Tibial artery (tissue), 4 donors: ENCODE results near the gene KIAA0513.

ENCODE experiments used
- DNase-seq, 2 donors: peaks; one replicate each; pipeline ENCODE4 v3.0.0-alpha.2; 2019
- H3K27ac ChIP-seq, 2 donors: fragments of 200-600 bp; sonication (generic) in 1 of 2; 1 replicate in 1 of 2; 2 replicates in 1 of 2; pipeline ENCODE4 v1.5.1; 2018 to 2019; ENCODE audit warnings: mild to moderate bottlenecking in 1 of 2
- H3K27me3 ChIP-seq, 2 donors: fragments of 200-600 bp; sonication (generic) in 1 of 2; one replicate each; pipeline versions ENCODE4 v1.5.1 to v1.6.0; 2016 to 2019
- H3K36me3 ChIP-seq, 3 donors: fragments of 200-600 bp; sonication (generic) in 2 of 3; one replicate each; pipeline ENCODE4 v1.5.1; 2016 to 2019; ENCODE audit warnings: mild to moderate bottlenecking in 2 of 3
- H3K4me1 ChIP-seq, 4 donors: fragments of 200-600 bp; sonication (generic) in 2 of 4; 1 replicate in 3 of 4; 2 replicates in 1 of 4; pipeline ENCODE4 v1.5.1; 2016 to 2019
- H3K4me3 ChIP-seq, 2 donors: fragments of 200-600 bp; sonication (generic) in 1 of 2; 1 replicate in 1 of 2; 2 replicates in 1 of 2; pipeline ENCODE4 v1.5.1; 2018 to 2019; ENCODE audit warnings: mild to moderate bottlenecking in 2 of 2
- H3K9me3 ChIP-seq, 3 donors: fragments of 200-600 bp; sonication (generic) in 1 of 3; one replicate each; pipeline ENCODE4 v1.5.1; 2016 to 2019
- CTCF ChIP-seq, 2 experiments: fragments of 200-600 bp in 1 of 2; fragments of 450-650 bp in 1 of 2; IDR thresholded peaks; one replicate each; pipeline ENCODE4 v1.5.1; 2017 to 2019; ENCODE audit warnings: antibody characterized with exemption in 2 of 2, mild to moderate bottlenecking in 1 of 2, moderate library complexity in 1 of 2
- intact Hi-C: fragments of 100-400 bp; cut with DNase I; formaldehyde crosslinking; loops from one replicate; pipeline ENCODE4 v1.15.0; 2023; ENCODE audit warnings: low total_unique reads

KIAA0513 gene

GRCh38 chr16:85138073-85138824 is 110.7 kb downstream of the KIAA0513 start:
- no peaks in the 10 kb centered on the region for H3K27me3 ChIP-seq
- peaks cover 4 to 27% (median 19%) of the 10 kb centered on the region in 4 donors for H3K4me1 ChIP-seq
- DNase-seq: no peak
- peak overlapping the region; percentile 42 to 44 for H3K4me3 ChIP-seq
- H3K27ac ChIP-seq: peak overlapping the region; percentile 63 to 72
- intact Hi-C loops: no loop called here
- H3K9me3 ChIP-seq: no peaks in the 10 kb centered on the region
- TF ChIP-seq CTCF (IDR thresholded peaks at IDR 0.05): no peak
- no peaks in the 10 kb centered on the region for H3K36me3 ChIP-seq

GRCh38 chr16:85138825-85139627 is 111.4 kb downstream of the KIAA0513 start:
- Histone ChIP-seq H3K4me1 (peaks cover 4 to 30% (median 19%) of the 10 kb centered on the region in 4 donors), H3K27me3 (no peaks in the 10 kb centered on the region), H3K27ac (no peak overlapping the region), H3K9me3 (no peaks in the 10 kb centered on the region), H3K36me3 (no peaks in the 10 kb centered on the region), H3K4me3 (no peak overlapping the region)
- intact Hi-C loops: no loop called here
- TF ChIP-seq CTCF (IDR thresholded peaks at IDR 0.05): no peak
- DNase-seq: no peak

- TF ChIP-seq CTCF (IDR thresholded peaks at IDR 0.05): no peak
- H3K4me1 ChIP-seq: peaks cover 4 to 30% (median 19%) of the 10 kb centered on the region in 4 donors
- no peak overlapping the region for H3K4me3 ChIP-seq
- H3K27me3 ChIP-seq: no peaks in the 10 kb centered on the region
- H3K9me3 ChIP-seq: no peaks in the 10 kb centered on the region
- no peak for DNase-seq
- no peak overlapping the region for H3K27ac ChIP-seq
- intact Hi-C loops: no loop called here
- H3K36me3 ChIP-seq: no peaks in the 10 kb centered on the region
These were observed 112.3 kb downstream of the KIAA0513 start for GRCh38 chr16:85139881-85140339.

- DNase-seq: no peak
- Histone ChIP-seq H3K4me1 (peaks cover 4 to 27% (median 17%) of the 10 kb centered on the region in 4 donors), H3K27ac (no peak overlapping the region), H3K4me3 (no peak overlapping the region), H3K9me3 (no peaks in the 10 kb centered on the region), H3K27me3 (no peaks in the 10 kb centered on the region), H3K36me3 (no peaks in the 10 kb centered on the region)
- intact Hi-C loops: no loop called here
- TF ChIP-seq CTCF (IDR thresholded peaks at IDR 0.05): no peak
These were observed 112.9 kb downstream of the KIAA0513 start for GRCh38 chr16:85140455-85141012.

- Histone ChIP-seq H3K27me3 (no peaks in the 10 kb centered on the region), H3K4me1 (peaks cover 4 to 29% (median 14%) of the 10 kb centered on the region in 4 donors), H3K27ac (no peak overlapping the region), H3K36me3 (no peaks in the 10 kb centered on the region), H3K4me3 (no peak overlapping the region), H3K9me3 (no peaks in the 10 kb centered on the region)
- intact Hi-C loops: no loop called here
- no peak for TF ChIP-seq CTCF (IDR thresholded peaks at IDR 0.05)
- DNase-seq: peak; percentile 34 to 67
These were observed 114.0 kb downstream of the KIAA0513 start for GRCh38 chr16:85141491-85142128.
